HG02938 (cell line): Measurements from ENCODE around the gene SCAMP3.
"Not testable (repeated sequence)": the region's sequence is repeated elsewhere in the genome, so short reads cannot be mapped to it uniquely, and the experiment has no call there.

Experiments used
- ATAC-seq: cut with Tn5 transposase; IDR thresholded peaks from one replicate; pipeline ENCODE4 v1.9.1; 2021; ENCODE audit warnings: mild to moderate bottlenecking, moderate library complexity; ENCODE audit not compliant: unreplicated experiment

The SCAMP3 gene

DNA sequence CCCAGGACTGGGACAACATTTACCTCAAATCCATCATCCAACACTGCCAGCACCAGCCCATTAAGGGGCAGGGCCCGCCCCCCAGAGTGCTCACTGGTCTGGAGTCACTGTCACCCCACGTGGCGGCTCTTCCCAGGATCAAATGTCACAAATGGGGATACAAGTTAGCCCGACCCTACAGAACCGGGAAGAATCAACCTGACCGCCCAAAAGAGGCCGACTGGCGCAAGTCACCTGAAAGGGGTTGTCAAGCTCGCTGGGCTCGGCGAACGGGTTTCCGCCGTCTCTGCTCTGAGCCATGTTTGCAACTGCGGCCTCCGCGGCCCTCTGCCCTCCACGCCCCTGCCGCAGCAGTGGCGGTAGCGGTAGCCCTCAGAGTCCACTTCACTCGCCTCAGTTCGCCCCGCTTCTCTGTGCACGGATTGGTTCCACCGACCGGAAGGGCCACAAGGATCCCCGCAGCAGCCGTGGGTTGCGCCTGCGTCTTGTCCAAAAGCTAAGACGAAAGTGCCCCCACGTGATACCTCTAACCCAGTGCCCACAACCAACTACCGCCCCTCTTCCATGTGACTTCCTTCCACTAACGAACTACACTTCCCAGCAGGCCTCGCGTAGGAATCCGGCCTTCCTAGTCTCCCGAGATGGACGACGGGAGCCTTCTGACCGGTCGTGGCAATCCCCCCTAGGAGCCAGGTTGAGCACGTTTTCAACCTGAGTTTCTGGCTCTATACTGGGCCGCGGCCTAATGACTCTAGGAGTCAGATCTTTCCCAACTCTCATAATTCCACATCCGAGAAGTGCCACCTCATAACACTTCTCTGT, at the start of gene SCAMP3:
Gene SCAMP3 (minus strand): TSS at position 509 of the 822 bp plus-strand sequence. CDS start 209 bp downstream, at position 300.
- peak; percentile 92 for ATAC-seq

DNA sequence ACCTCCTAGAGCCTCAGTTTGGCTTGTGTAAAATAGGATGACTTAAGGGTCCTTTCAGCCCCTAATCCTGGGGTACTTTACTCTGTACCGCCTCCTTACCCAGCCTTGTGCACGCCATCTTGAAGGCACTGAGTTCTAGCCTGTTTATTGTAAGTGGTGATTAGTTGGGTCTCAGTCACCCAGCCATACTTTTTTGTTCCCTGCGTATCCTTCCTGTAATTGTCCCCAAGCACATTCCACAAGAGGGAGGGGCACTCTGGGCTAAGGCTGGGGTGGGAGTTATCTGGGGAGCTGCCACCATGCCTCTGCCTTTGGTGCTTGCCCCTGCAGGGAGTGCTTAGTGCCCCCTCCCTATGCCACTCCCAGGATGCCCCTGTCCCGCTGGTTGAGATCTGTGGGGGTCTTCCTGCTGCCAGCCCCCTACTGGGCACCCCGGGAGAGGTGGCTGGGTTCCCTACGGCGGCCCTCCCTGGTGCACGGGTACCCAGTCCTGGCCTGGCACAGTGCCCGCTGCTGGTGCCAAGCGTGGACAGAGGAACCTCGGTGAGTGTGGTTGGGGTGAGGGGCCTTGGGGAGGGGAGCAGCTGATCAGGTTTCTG, 47.4 kb upstream of the SCAMP3 start:
- no peak for ATAC-seq

DNA sequence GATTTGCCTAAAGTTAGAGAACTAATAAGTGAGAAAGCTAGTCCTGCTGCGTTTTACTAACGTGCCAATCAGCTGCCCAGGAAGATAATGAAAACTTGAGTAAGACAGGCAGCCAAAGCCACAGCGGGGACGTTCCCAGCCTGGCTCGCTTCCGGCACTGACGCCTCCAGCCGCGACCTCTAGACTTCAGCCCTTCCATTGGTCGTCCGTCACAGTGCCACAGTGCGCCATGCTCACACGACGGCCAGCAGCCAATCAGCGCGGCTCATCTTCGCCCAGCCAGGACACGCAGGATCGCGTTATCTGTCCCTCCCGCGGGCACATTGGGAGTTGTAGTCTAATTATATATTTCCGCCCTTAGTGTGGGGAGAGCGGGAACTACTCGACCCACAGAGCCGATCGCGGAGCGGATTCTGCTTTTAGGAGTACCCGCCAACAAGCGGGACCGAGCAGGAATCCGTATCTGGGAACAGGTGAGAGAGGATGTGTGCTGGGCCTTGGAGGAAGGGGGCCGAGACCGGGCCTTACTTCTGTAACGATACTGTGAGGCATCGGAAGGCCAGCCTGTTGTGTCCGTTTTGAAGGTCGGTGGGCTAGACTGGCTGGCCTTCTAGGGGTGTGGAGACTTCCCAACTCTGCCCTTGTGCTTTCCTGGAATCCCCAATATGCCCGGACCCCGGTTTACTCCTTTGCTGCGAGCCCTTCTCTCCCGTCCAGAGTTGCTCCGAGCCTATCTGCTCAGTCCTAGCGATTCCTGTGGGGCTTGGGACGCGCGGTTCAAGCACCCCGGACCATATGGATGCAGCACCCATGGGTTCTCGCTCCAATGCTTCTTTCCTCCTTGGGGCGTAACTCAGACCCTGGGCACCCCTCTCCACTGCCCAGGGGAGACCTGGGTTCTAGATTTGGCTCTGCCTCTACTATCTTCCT, 46.6 kb upstream of the SCAMP3 start, which contains the start of gene FDPS:
Gene FDPS (plus strand): TSS at position 374 of the 930 bp plus-strand sequence. CDS start 924 bp downstream, outside the sequence.
- ATAC-seq, result peak; percentile 93

DNA sequence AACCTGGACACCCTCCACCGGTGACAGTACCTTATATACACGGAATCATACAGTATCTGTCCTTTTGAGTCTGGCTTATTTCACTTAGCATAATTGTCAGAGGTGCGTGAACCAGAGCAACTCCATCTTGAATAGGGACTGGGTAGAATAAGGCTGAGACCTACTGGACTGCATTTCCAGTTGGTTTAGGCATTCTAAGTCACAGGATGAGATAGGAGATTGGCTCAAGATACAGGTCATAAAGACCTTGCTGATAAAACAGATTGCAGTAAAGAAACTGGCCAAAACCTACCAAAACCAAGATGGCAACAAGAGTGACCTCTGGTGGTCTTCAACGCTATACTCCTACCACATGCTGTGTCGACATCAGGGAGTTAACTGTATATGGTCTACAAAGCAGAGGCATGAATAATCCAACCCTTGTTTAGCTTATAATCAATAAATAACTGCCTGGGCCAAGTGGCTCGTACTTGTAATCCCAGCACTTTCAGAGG, 45.1 kb upstream of the SCAMP3 start:
- no peak for ATAC-seq

DNA sequence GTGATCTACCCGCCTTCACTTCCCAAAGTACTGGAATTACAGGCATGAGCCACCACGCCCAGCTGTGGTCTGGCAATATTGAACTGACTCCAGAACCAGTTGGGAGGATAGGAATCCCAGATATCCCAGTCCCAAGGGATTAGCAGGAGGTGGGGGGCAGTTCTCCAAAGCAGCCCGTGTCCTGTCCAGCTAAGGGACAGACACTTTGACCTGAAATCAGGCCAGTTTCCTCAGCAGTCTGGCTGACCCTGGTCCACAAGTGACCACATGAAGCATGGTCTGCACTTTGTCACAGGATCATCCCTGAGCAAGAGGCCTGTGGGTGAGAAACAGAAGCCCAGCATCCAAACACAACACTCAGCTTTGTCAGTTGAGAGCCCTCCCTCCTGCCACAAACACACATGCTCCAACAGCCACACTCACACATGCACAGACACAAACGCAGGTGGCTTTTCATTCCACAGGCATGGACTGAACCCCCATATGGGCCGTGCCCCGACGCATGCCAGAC, 43.8 kb upstream of the SCAMP3 start:
- no peak for ATAC-seq

DNA sequence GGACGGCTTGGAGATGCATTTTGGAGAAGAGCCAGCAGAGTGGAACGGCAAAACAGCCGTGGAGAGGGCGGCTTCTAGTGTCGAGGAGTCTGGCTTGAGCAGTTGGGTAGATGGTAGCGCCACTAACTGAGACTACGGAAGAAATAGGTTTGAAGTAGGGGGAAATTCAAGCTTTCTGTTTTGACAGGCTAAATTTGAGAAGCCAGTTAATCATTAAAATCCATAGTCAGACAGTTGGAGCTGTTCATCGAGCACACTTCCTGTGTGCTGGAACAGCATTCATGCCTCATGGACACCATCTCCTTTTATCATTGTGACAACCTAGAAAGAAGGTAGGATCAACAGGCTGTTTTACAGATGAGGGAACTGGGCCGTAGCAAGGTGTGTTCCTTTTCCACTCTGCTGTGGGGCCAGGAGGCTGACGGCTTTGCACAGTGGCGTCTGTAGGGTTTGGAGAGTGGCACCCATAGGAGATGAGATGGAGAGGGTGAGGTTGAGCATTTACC, 42.5 kb upstream of the SCAMP3 start:
- ATAC-seq, result no peak

DNA sequence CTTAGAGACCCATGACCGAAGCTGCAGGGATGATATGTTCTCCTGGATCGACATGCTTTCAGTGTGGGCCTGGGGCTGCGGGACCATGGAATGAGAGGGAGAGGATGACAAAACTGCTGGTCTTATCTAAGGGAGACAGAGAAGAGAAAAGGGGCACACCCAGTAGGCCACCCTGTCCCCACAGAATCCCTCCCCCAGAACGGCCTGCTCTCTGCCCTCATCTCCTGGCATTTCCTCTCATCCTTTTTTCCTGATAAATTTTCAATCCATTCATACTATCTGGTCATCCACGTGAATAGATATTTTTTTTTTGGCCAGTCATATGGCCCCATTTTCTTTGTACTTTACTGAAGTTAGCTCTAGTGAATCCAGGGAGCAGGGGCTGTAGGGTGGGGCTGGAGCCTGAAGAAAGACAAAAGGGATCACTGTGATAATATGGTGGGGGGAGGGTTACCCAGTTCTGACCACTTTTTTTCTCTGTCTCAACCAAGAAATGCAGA, 39.2 kb upstream of the SCAMP3 start, which contains the start of gene PKLR:
Gene PKLR (minus strand): TSS at position 97 of the 500 bp plus-strand sequence. CDS start 43 bp downstream, at position 54.
- ATAC-seq, result no peak

DNA sequence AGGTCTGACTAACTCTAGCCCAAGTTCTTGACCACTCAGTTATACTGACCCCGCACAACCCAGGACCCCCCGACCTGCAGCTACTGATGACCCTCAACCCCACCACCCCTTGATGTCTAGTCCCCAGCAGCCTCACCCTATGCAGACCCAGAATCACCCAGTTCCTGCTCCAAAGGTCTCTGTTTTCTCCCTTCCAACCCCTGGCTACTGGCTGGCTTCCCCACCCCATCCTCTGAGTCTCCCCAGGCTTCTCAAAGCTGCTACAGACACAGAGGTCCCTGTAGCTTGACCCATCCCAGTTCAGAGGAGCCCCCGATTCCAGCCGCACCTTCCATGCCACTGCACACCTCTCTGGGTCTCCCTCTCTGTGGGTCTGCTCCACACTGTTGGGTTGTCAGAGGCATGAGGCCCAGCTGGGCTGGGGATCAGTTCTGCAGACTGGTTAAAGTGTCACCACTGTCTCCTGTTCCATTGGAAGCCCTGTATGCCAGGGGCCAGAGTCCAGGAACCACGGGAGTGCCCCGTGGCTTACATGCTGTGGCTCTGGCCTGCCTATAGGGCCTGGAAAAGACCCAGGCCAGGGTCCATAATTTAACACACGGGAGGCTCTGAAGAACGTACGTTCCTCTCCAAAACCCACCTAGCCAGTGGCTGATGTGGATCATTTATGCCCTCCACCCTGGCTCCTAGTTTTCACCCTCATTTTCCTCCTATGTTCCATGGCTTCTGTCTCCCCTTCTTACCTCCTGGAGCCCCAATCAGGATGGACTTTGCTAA, 38.6 kb upstream of the SCAMP3 start:
- ATAC-seq, result no peak

DNA sequence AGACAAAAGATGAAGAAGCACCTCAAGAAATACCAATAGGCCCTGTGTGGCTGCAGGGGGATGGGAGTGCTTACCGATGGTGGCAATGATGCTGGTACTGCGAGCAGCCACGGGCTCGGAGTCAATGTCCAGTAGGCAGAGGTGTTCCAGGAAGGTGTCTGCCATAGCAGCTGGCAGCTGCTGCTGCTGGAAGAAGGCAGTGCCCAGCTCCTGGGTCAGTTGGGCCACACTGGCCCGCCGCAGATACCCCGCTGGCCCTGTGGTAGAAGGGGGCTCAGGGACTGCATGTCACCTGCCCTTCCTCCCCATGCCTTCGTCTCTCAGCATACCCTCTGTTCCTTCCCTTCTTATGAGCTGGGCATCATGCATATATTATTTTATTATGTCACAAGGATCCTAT, 37.9 kb upstream of the SCAMP3 start:
- no peak for ATAC-seq

DNA sequence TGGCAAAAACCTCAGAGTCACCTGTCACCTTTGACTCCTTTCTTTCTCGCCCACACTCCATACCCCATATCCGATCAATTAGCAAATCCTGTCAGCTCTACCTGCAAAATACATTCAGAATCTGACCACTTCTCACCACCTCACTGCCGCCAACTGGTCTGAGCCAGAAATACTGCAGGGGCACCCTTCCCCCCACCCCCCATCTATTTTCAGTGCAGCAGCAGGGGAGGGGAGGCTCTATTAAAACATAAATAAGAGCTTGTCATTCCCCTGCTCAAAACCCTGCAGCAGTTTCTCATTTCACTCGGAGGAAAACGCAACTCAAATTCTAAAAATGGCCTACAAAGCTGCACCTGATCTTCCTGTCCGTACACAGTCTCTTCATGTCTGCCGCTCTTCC, 35.2 kb upstream of the SCAMP3 start:
- ATAC-seq, result no peak

DNA sequence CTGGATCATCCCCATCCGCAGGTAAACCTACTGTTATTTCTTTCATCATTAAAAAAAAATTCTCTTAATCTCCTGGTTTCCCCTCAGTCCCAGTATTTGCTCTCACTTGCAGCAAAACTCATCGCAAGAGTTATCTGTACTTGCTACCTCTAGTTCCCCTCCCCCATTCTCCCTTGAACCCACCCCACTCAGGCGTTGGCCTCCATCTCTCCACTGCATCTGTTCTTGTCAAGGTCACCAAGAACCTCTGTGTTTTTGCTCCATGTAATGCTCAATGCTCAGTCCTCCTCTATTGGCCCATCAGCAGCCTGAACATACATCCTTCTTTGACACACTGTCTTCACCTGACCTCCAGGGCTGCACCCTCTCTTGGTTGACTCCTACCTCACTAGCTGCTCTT, 34.5 kb upstream of the SCAMP3 start:
- no peak for ATAC-seq

DNA sequence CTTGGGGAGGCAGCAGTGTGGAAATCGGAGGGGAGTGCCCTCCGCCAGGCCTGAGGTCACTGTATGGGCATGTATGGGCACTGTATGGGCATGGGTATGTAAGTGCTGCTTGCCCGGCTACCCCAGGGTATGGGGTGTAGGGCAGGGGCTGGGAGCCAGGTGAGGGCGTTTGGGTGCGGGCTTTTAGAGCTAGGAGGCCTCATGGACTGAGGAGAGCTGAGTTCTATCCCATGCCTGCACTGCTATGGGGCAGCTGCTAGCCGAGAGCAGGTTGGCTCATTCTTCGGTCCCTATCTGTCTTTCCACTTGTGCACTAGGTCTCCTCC, 33.7 kb upstream of the SCAMP3 start:
- no peak for ATAC-seq

DNA sequence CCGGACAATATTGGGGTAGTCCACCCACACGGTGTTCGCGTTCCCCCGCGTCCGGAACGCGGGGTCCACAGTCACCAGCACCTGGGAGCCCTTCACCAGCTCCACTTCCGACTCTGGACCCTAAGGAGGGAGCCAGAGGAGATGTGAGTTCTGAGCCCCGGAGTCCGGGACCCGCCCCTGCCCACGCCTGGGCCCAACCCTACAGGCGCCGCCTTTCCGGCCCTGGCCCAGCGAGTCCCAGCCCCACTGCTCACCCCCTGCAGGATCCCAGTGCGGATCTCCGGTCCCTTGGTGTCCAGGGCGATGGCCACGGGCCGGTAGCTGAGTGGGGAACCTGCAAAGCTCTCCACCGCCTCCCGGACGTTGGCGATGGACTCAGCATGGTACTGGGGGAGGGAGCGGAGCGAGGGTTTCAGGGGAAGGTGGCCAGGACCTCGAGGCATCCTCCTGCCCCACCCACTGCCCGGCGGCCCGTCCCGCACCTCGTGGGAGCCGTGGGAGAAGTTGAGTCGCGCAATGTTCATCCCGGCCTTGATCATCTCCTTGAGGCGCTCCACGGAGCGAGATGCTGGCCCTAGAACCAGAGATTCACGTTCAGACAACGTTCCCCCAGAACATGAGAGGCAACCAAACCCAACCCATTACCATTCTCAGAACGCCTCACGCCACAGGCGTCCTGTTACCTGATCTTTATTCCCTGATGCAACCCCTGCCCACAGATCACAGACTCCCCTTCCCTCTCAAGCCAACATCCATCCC, 33.2 kb upstream of the SCAMP3 start:
- no peak for ATAC-seq

DNA sequence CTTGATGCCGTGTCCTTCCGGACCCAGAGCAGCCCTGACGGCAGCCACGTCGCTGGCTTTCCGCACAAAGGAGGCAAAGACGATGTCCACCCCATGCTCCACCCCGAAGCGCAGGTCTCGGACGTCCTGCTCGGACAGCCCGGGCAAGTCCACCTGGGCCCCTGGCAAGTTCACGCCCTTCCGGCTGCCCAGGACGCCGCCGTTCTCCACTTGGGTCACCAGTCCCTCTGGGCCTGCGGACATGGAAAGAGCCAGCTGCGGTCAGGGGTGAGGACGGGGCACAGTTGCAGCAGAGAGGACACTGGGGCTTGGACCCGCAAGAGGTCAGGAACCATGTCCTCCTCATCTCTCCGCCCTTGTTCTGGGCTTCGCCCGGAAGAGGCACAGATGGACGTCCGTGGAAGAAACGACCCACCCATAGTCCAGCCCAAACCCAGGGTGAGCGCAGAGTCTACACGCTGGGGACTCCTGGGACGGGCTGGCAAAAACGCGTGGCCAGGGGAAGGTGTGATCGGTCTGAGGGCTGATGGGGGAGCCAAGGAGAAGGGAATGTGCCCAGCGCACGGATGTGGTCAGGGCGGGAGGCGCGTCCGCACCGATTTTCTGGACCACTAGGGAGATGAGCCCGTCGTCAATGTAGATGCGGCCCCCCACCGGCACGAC, 32.5 kb upstream of the SCAMP3 start:
- ATAC-seq, result no peak

DNA sequence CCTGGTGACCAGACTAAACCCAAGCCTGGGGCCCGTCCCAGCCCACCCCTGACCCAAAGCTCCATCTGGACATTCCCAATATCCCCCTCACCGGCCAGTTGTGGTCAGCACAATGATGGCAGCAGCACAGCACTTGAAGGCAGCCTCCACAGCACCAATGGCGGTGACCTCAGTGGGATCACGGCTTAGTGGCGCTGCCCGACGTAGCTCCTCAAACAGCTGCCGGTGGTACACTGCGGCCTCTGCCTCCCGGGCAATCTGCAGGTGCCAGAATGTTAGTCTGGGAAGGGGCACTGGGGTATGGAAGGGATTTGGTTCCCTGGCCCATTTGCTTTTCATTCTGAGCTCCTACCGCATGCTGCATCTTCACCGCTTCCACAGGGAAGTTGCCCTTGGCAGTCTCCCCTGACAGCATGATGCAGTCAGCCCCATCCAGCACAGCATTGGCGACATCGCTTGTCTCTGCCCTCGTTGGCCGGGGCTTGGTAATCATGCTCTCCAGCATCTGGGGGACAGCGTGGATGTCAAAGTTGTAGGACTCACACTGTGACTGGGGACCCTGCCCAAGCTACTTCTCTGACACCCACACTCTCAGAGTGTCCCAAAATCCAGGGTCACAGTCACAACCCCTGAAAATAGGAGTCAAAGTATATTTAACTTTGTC, 31.1 kb upstream of the SCAMP3 start:
- ATAC-seq, result no peak

DNA sequence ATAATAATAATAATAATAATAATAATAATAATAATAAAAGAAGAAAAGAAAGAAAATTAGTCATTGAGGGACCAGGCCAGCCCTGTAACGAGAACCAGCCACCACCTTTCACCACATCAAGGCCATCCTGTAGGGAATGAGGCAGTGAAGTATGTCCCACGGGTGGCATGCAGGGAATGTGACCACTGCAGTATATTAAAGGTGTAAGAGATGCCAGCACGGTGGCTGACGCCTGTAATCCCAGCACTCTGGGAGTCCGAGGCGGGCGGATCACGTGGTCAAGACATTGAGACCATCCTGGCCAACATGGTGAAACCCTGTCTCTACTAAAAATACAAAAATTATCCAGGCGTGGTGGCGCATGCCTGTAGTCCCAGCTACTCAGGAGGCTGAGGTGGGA, 28.8 kb upstream of the SCAMP3 start:
- not testable (repeated sequence) for ATAC-seq

DNA sequence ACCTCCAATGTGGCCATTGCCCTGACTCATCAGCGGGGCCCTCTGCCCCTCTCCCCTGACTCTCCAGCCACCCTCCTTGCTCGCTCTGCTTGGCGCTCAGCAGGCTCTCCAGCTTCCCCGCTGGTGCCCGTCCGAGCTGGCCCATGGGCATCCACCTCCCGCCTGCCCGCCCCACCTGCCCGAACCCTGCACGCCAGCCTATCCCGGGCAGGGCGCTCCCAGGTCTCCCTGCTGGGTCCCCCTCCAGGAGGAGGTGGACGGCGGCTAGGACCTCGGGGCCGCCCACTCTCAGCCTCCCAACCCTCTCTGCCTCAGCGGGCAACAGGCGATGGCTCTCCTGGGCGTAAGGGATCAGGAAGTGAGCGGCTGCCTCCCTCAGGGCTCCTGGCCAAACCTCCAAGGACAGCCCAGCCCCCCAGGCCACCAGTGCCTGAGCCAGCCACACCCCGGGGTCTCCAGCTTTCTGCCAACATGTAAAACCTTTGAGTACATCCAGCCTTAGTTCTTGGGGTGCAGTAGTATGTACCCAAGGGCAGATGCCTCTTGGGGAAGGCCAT, 25.9 kb upstream of the SCAMP3 start:
- ATAC-seq, result no peak

DNA sequence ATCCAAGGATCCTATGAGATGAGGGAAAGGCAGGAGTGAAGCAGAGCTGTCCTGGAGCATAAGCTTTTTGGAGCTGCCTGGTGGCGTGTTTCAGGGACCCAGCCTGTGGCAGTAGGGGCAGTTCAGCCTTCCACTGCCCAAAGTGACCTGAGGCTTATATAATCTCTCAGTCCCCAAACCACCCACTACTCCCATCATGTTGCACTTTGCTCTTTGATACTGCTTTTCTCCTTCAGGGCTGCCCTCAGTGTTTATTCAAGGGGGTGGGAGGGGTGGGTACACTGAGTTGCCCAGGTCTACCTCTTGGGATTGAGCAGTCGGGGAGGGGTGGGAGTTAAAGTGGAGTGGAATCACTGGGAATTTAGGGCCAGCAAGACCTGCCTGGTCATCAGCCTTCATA, 24.4 kb upstream of the SCAMP3 start:
- no peak for ATAC-seq
